Liver (tissue), 9 donors: ENCODE results near the gene ITFG1. TPM values are rescaled to one million over a fixed set of nuclear protein-coding genes. Genes with fewer than 3 reads are reported as not detected.

Experiments
- DNase-seq: peaks from one replicate; pipeline ENCODE4 v3.0.0-alpha.2; 2017; ENCODE audit warnings: low spot score
- H3K27ac ChIP-seq, 2 donors: one replicate each; pipeline ENCODE4 v1.7.0; 2013; ENCODE audit warnings: inconsistent platforms in 2 of 2, low read length in 2 of 2, control low read depth in 1 of 2, low read depth in 1 of 2, mild to moderate bottlenecking in 1 of 2
- H3K27me3 ChIP-seq, 4 donors: one replicate each; pipeline versions ENCODE4 v1.6.1 to v1.7.0; 2013; ENCODE audit warnings: low read length in 3 of 4, inconsistent platforms in 1 of 4, mild to moderate bottlenecking in 1 of 4, moderate library complexity in 1 of 4; ENCODE audit not compliant: control insufficient read depth in 4 of 4, insufficient read depth in 4 of 4
- H3K36me3 ChIP-seq, 4 donors: one replicate each; pipeline versions ENCODE4 v1.6.1 to v1.7.0; 2013; ENCODE audit warnings: low read length in 3 of 4, mild to moderate bottlenecking in 3 of 4, low read depth in 1 of 4, moderate library complexity in 1 of 4; ENCODE audit not compliant: control insufficient read depth in 4 of 4, insufficient read depth in 3 of 4
- H3K4me1 ChIP-seq, 4 donors: one replicate each; pipeline versions ENCODE4 v1.6.1 to v1.7.0; 2013; ENCODE audit warnings: low read length in 3 of 4, mild to moderate bottlenecking in 3 of 4, moderate library complexity in 1 of 4; ENCODE audit not compliant: control insufficient read depth in 4 of 4, insufficient read depth in 4 of 4
- H3K4me3 ChIP-seq, 3 donors: one replicate each; pipeline versions ENCODE4 v1.6.1 to v1.7.0; 2013; ENCODE audit warnings: low read length in 3 of 3, control low read depth in 1 of 3, low read depth in 1 of 3, mild to moderate bottlenecking in 1 of 3
- H3K9ac ChIP-seq, 2 donors: one replicate each; pipeline ENCODE4 v1.7.0; 2013; ENCODE audit warnings: low read length in 2 of 2, mild to moderate bottlenecking in 2 of 2, moderate library complexity in 2 of 2, control low read depth in 1 of 2, low read depth in 1 of 2
- H3K9me3 ChIP-seq, 4 donors: one replicate each; pipeline versions ENCODE4 v1.6.1 to v1.7.0; 2013; ENCODE audit warnings: low read length in 3 of 4; ENCODE audit not compliant: control insufficient read depth in 4 of 4
- ATF3 ChIP-seq: IDR thresholded peaks from 2 replicates; pipeline ENCODE4 v1.6.1; 2016; ENCODE audit warnings: antibody characterized with exemption
- CTCF ChIP-seq: fragments of 150-350 bp; IDR thresholded peaks from 2 replicates; pipeline ENCODE4 v1.5.1; 2017; ENCODE audit warnings: improper control_type of control experiment, low read depth, low read length; ENCODE audit not compliant: missing input control
- EGR1 ChIP-seq, 2 donors: IDR thresholded peaks; 2 replicates each; pipeline ENCODE4 v1.6.1; 2016 to 2018; ENCODE audit warnings: antibody characterized with exemption in 2 of 2, low read depth in 2 of 2
- FOXA1 ChIP-seq: IDR thresholded peaks from 2 replicates; pipeline ENCODE4 v1.6.1; 2016; ENCODE audit warnings: antibody characterized with exemption
- FOXA2 ChIP-seq: IDR thresholded peaks from 2 replicates; pipeline ENCODE4 v1.6.1; 2016; ENCODE audit warnings: antibody characterized with exemption
- GABPA ChIP-seq, 2 donors: IDR thresholded peaks in 1 of 2; conservative IDR thresholded peaks in 1 of 2; 2 replicates each; pipeline ENCODE4 v1.6.1; 2016; ENCODE audit warnings: antibody characterized with exemption in 2 of 2, mild to moderate bottlenecking in 1 of 2, moderate library complexity in 1 of 2
- HNF4A ChIP-seq, 2 donors: conservative IDR thresholded peaks; 2 replicates each; pipeline ENCODE4 v1.6.1; 2016; ENCODE audit warnings: antibody characterized with exemption in 2 of 2, mild to moderate bottlenecking in 2 of 2
- HNF4G ChIP-seq: IDR thresholded peaks from 2 replicates; pipeline ENCODE4 v1.6.1; 2016; ENCODE audit warnings: antibody characterized with exemption
- JUND ChIP-seq, 2 donors: IDR thresholded peaks; 2 replicates each; pipeline ENCODE4 v1.6.1; 2016; ENCODE audit warnings: antibody characterized with exemption in 2 of 2
- MAX ChIP-seq: IDR thresholded peaks from 2 replicates; pipeline ENCODE4 v1.6.1; 2016; ENCODE audit warnings: antibody characterized with exemption
- NR2F2 ChIP-seq: IDR thresholded peaks from 2 replicates; pipeline ENCODE4 v1.6.1; 2016; ENCODE audit warnings: antibody characterized with exemption
- RAD21 ChIP-seq, 2 donors: IDR thresholded peaks; 2 replicates each; pipeline ENCODE4 v1.6.1; 2016; ENCODE audit warnings: antibody characterized with exemption in 2 of 2, mild to moderate bottlenecking in 2 of 2
- REST ChIP-seq: IDR thresholded peaks from 2 replicates; pipeline ENCODE4 v1.6.1; 2016; ENCODE audit warnings: antibody characterized with exemption, mild to moderate bottlenecking
- RXRA ChIP-seq, 2 donors: IDR thresholded peaks; 2 replicates each; pipeline ENCODE4 v1.6.1; 2017 to 2018; ENCODE audit warnings: antibody characterized with exemption in 2 of 2, mild to moderate bottlenecking in 1 of 2
- SP1 ChIP-seq: IDR thresholded peaks from 2 replicates; pipeline ENCODE4 v1.6.1; 2018; ENCODE audit warnings: antibody characterized with exemption, mild to moderate bottlenecking
- TAF1 ChIP-seq: conservative IDR thresholded peaks from 2 replicates; pipeline ENCODE4 v1.6.1; 2016; ENCODE audit warnings: antibody characterized with exemption, mild to moderate bottlenecking
- YY1 ChIP-seq: IDR thresholded peaks from 2 replicates; pipeline ENCODE4 v1.6.1; 2016; ENCODE audit warnings: antibody characterized with exemption, mild to moderate bottlenecking
- ZBTB33 ChIP-seq: IDR thresholded peaks from 2 replicates; pipeline ENCODE4 v1.6.1; 2016; ENCODE audit warnings: antibody characterized with exemption
- WGBS: extraction: QIAGEN DNeasy Blood & Tissue Kit; methylation state at CpG from one replicate; pipeline ENCODE4 v1.1.7; 2013; 5-methylcytosine and 5-hydroxymethylcytosine counted together
- polyA plus RNA-seq, 2 donors: library from polyadenylated mRNA; stranded (reverse) in 1 of 2; unstranded in 1 of 2; fragments of 200-250 nt in 1 of 2; fragments of >200 nt in 1 of 2; fragmentation: Nextera tagmentation in 1 of 2; extraction: Ambion mirVana in 1 of 2; gene quantifications; one replicate each; pipeline versions ENCODE4 v1.2.1 to v1.2.3, GENCODE V29; 2013 to 2015
- total RNA-seq, 2 donors: library from RNA; depleted of rRNA; stranded (reverse); fragments of >200 nt; gene quantifications; one replicate each; pipeline ENCODE4 v1.2.3, GENCODE V29; 2014
- donor health status: healthy.
- donor health status: healthy.
- donor health status: healthy.
- donor health status: healthy.
- donor health status: healthy.

Gene ITFG1
- total and polyA plus RNA-seq, 4 donors = 31.1 to 51.0 (median 36.5) TPM

- no peaks in the 10 kb centered on the region for H3K4me1 ChIP-seq
- H3K27ac ChIP-seq = no peak overlapping the region
- no peaks in the 10 kb centered on the region for H3K9me3 ChIP-seq
- no peak for TF ChIP-seq REST
- no peak for TF ChIP-seq HNF4G
- no peak for TF ChIP-seq JUND (IDR thresholded peaks at IDR 0.05)
- H3K36me3 ChIP-seq = no peaks in the 10 kb centered on the region
- no peak for DNase-seq
- 92% methylated on average over 8 of the region's 8 CpGs for WGBS
- H3K9ac ChIP-seq = no peak overlapping the region
- H3K4me3 ChIP-seq = no peak overlapping the region
- no peaks in the 10 kb centered on the region for H3K27me3 ChIP-seq
Observed at GRCh38 chr16:47180073-47180472, 280.8 kb downstream of the ITFG1 start.

- no peak overlapping the region for H3K4me3 ChIP-seq
- H3K27me3 ChIP-seq = no peaks in the 10 kb centered on the region
- H3K9me3 ChIP-seq = no peaks in the 10 kb centered on the region
- TF ChIP-seq RXRA (IDR thresholded peaks at IDR 0.05) (no peak), YY1 (no peak), JUND (IDR thresholded peaks at IDR 0.05) (no peak), FOXA2 (no peak), RAD21 (IDR thresholded peaks at IDR 0.05) (no peak), HNF4G (no peak), SP1 (no peak), EGR1 (IDR thresholded peaks at IDR 0.05; ENCODE audit: low read depth in 2 of 2) (no peak), CTCF (no peak), ZBTB33 (no peak), HNF4A (conservative IDR thresholded peaks at IDR 0.05) (no peak), GABPA (IDR thresholded peaks at IDR 0.05 in 1 of 2, conservative IDR thresholded peaks at IDR 0.05 in 1 of 2) (no peak), MAX (no peak), TAF1 (no peak), REST (no peak), NR2F2 (no peak), ATF3 (no peak), FOXA1 (no peak)
- H3K27ac ChIP-seq = no peak overlapping the region
- no peaks in the 10 kb centered on the region for H3K36me3 ChIP-seq
- no peak overlapping the region for H3K9ac ChIP-seq
- DNase-seq = no peak
- no peaks in the 10 kb centered on the region for H3K4me1 ChIP-seq
Observed at GRCh38 chr16:47175152-47175551, 285.7 kb downstream of the ITFG1 start.
